RCC 7860 (cell line): ENCODE measurements around the gene CATSPERE.

ENCODE experiments used
- DNase-seq: peaks from one replicate; pipeline ENCODE4 v3.0.0-alpha.2; 2015; ENCODE audit warnings: low spot score
- FAIRE-seq: peaks from 2 replicates; lab custom pipeline; 2012; peaks lifted over from hg19 to GRCh38; lab: Jason Lieb, UNC

CATSPERE gene

GRCh38 chr1:244461245-244462071 lies at the start of gene CATSPERE:
CATSPERE (plus strand) TSS chr1:244461273; CDS start chr1:244461430, 157 bp downstream.
- DNase-seq (no peak), FAIRE-seq (no peak)

- FAIRE-seq (no peak), DNase-seq (no peak)
Measured at GRCh38 chr1:244412176-244412575, 48.9 kb upstream of the CATSPERE start.

GRCh38 chr1:244413736-244414135 lies 47.3 kb upstream of the CATSPERE start:
- FAIRE-seq = no peak

GRCh38 chr1:244414543-244414942 lies 46.5 kb upstream of the CATSPERE start:
- DNase-seq (no peak), FAIRE-seq (no peak)

More at GRCh38 chr1:244413736-244414135, 47.3 kb upstream of the CATSPERE start:
- DNase-seq = no peak

- no peak for FAIRE-seq
Measured at GRCh38 chr1:244419024-244419423, 42.0 kb upstream of the CATSPERE start.

GRCh38 chr1:244422174-244422573 lies 38.9 kb upstream of the CATSPERE start:
- no peak for FAIRE-seq

More at GRCh38 chr1:244419024-244419423, 42.0 kb upstream of the CATSPERE start:
- DNase-seq = no peak

GRCh38 chr1:244424649-244425334 lies 36.3 kb upstream of the CATSPERE start:
- no peak for DNase-seq
- no peak for FAIRE-seq

More at GRCh38 chr1:244422174-244422573, 38.9 kb upstream of the CATSPERE start:
- DNase-seq = no peak

- FAIRE-seq (no peak), DNase-seq (no peak)
Measured at GRCh38 chr1:244427647-244428046, 33.4 kb upstream of the CATSPERE start.

- FAIRE-seq = no peak
- DNase-seq = no peak
Measured at GRCh38 chr1:244429818-244430217, 31.3 kb upstream of the CATSPERE start.

GRCh38 chr1:244431166-244431565 lies 29.9 kb upstream of the CATSPERE start:
- FAIRE-seq = no peak
- no peak for DNase-seq

- FAIRE-seq (no peak), DNase-seq (no peak)
Measured at GRCh38 chr1:244435562-244436205, 25.4 kb upstream of the CATSPERE start.

- no peak for DNase-seq
- peak; percentile 58 for FAIRE-seq
Measured at GRCh38 chr1:244436336-244437085, 24.6 kb upstream of the CATSPERE start.

- FAIRE-seq (peak; percentile 45), DNase-seq (no peak)
Measured at GRCh38 chr1:244437086-244437468, 24.0 kb upstream of the CATSPERE start.

- DNase-seq (no peak), FAIRE-seq (no peak)
Measured at GRCh38 chr1:244439391-244440032, 21.6 kb upstream of the CATSPERE start.

GRCh38 chr1:244442850-244443249 lies 18.2 kb upstream of the CATSPERE start:
- DNase-seq = no peak

GRCh38 chr1:244444854-244445253 lies 16.2 kb upstream of the CATSPERE start:
- DNase-seq = no peak
- FAIRE-seq = no peak

More at GRCh38 chr1:244442850-244443249, 18.2 kb upstream of the CATSPERE start:
- FAIRE-seq = no peak

GRCh38 chr1:244445320-244446181 lies 15.5 kb upstream of the CATSPERE start:
- DNase-seq (no peak), FAIRE-seq (no peak)

GRCh38 chr1:244447024-244447423 lies 14.0 kb upstream of the CATSPERE start:
- FAIRE-seq (no peak), DNase-seq (no peak)

- FAIRE-seq (no peak), DNase-seq (no peak)
Measured at GRCh38 chr1:244447552-244447951, 13.5 kb upstream of the CATSPERE start.
